Subcutaneous adipose tissue (tissue), 4 donors: Measurements from ENCODE around the gene WWP2. TPM values are rescaled to one million over a fixed set of nuclear protein-coding genes. Genes with fewer than 3 reads are reported as not detected.

ENCODE experiments used
- CTCF ChIP-seq: fragments of 450-650 bp; IDR thresholded peaks from one replicate; pipeline ENCODE4 v1.5.1; 2016; ENCODE audit warnings: low read depth, mild to moderate bottlenecking, control low read depth, antibody characterized with exemption, moderate library complexity
- total RNA-seq, 4 donors: library from RNA; depleted of rRNA; stranded (reverse); fragments of >200 nt; gene quantifications; one replicate each; pipeline ENCODE4 v1.1.0, GENCODE V29; 2016

WWP2 gene
- total RNA-seq, 4 donors from 2014 or later, result 20.2 to 48.7 (median 34.7) TPM

- TF ChIP-seq CTCF, result no peak
Measured at GRCh38 chr16:69936751-69937211, 174.6 kb downstream of the WWP2 start.

GRCh38 chr16:69937465-69937951 is 175.4 kb downstream of the WWP2 start:
- no peak for TF ChIP-seq CTCF

GRCh38 chr16:69938981-69939820 is 177.1 kb downstream of the WWP2 start:
- TF ChIP-seq CTCF, result no peak

GRCh38 chr16:69939821-69940585 is 177.9 kb downstream of the WWP2 start:
- no peak for TF ChIP-seq CTCF

GRCh38 chr16:69940676-69941075 is 178.5 kb downstream of the WWP2 start:
- TF ChIP-seq CTCF, result no peak

GRCh38 chr16:69941251-69942098 is 179.3 kb downstream of the WWP2 start:
- no peak for TF ChIP-seq CTCF
